HL-60 (cell line): ENCODE data around the gene RIN2.

Source experiments
- GABPA ChIP-seq: IDR thresholded peaks from 2 replicates; pipeline ENCODE4 v1.6.1; 2012; ENCODE audit warnings: low read depth
- TF ChIP-seq, protein P1 (sequence below): IDR thresholded peaks from one replicate; pipeline ENCODE4 v1.5.1; 2011; ENCODE audit warnings: low read length, control low read depth, inconsistent platforms; ENCODE audit not compliant: insufficient read depth

DNA sequence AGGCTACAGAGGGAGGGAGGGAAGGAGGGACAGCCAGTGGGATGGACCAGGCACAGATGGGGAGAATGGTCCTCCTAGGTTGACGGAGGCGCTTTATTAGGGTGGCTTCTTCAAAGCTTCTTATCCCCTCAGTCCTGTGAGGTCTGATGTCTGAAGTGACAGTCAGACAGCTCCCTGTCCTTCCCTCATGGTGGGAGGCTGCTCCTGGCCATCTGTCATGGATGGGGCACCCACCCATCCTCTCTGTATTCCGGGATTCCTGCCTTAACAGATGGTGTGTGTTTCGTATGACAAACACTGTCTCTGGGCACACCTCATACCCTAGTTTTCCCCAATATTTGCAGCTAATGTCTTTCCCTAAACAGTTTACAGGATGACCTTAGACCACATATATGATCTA, 7.9 kb downstream of the RIN2 start:
- no peak for TF ChIP-seq GABPA
- TF ChIP-seq, protein P1, sequence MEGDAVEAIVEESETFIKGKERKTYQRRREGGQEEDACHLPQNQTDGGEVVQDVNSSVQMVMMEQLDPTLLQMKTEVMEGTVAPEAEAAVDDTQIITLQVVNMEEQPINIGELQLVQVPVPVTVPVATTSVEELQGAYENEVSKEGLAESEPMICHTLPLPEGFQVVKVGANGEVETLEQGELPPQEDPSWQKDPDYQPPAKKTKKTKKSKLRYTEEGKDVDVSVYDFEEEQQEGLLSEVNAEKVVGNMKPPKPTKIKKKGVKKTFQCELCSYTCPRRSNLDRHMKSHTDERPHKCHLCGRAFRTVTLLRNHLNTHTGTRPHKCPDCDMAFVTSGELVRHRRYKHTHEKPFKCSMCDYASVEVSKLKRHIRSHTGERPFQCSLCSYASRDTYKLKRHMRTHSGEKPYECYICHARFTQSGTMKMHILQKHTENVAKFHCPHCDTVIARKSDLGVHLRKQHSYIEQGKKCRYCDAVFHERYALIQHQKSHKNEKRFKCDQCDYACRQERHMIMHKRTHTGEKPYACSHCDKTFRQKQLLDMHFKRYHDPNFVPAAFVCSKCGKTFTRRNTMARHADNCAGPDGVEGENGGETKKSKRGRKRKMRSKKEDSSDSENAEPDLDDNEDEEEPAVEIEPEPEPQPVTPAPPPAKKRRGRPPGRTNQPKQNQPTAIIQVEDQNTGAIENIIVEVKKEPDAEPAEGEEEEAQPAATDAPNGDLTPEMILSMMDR, result no peak
